CD4-positive, CD25-positive, alpha-beta regulatory T cell (primary cell): ENCODE measurements around the gene SEL1L. TPM values are rescaled to one million over a fixed set of nuclear protein-coding genes. Genes with fewer than 3 reads are reported as not detected.

ENCODE experiments used
- polyA plus RNA-seq, 4 donors: library from polyadenylated mRNA; unstranded; fragments of 300-500 nt; fragmentation: Illumina TruSeq; gene quantifications; one replicate each; pipeline ENCODE4 v1.2.3, GENCODE V29; 2021
- total RNA-seq: library from RNA; stranded (reverse); gene quantifications from one replicate; pipeline ENCODE4 v1.2.3, GENCODE V29; 2022

The SEL1L gene
- total and polyA plus RNA-seq, 5 donors from 2014 or later = 19.3 to 57.6 (median 20.3) TPM

Other genes starting within 250 kb of the SEL1L start
- 4.4 TPM for gene STON2, start 133.5 kb downstream of the SEL1L start, total RNA-seq
- not detected for gene STON2, start 133.5 kb downstream of the SEL1L start, polyA plus RNA-seq